GM18498 (cell line): ENCODE measurements around the gene ASF1B.

ENCODE experiments used
- ATAC-seq: cut with Tn5 transposase; IDR thresholded peaks from one replicate; pipeline ENCODE4 v1.9.1; 2021; ENCODE audit warnings: mild to moderate bottlenecking, moderate library complexity; ENCODE audit not compliant: unreplicated experiment

The ASF1B gene

DNA sequence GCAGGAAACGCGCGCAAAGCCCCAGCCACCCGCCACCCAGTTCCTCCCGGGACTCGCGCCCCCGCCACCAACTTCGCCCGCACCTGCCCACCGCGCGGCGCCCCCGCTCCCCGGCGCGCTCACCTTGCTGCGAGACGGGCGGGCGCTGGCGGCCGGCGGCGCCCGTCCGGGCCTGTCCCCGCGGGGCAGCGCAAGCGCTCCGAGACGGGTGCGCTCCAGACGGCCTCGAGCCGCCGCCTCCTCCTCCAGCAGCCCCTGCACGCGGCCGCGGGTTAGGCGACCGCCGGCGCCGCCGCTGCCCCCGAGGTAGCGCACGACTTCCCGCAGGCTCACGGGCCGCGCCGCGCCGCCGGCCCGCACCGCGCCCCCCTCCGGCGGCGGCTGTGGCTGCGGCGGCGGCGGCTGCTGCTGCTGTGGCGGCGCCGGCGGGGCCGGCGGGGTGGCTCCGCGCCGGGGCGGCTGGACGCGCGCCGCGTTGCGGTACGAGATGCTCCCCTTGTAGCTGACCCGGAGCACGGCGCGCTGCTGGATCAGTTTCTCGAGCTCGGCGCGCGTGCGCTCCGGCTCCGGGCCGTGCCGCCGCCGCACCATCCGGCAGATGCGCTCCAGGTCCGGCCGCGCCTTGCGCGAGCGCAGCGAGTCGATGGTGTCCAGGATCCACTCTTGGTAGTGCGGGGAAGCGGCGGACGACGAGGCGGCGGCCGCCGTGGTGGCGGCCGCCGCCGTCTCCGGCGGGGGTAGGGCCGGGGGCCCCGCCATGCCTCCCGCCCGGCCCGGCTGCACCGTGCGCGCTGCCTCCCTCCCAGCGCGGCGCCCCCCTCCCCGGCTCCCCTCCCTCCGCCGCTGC is 46.5 kb downstream of the ASF1B start:
- ATAC-seq: peak; percentile 27

DNA sequence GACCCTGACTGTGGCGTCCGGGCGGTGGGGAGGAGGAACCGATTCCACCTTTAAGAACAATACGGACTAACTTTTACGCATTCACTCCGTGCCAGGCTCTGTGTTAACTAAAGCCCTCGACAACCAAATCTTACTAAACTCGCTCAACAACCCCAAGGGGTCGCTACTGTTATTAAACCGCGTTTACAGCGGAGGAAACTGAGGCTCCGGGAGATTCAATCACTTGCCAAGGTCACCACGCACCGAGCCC is 47.1 kb downstream of the ASF1B start:
- ATAC-seq: no peak

GRCh38 chr19:14088634-14089411 is 47.6 kb downstream of the ASF1B start:
- no peak for ATAC-seq

DNA sequence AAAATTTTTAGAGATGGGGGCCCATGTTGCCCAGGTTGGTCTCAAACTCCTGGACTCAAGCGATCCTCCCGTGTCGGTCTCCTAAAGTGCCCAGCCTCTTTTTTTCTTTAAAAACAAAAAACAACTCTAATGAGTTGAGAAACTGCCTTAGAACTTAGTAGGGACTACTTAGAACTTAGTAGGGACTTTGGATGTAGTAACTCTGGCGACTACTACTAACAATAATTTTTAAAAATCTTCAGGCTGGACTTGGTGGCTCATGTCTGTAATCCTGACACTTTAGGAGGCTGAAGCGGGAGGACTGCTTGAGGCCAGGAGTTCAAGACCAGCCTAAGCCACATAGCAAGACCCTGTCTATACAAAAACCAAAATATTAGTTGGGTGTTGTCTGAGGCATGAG is 50.3 kb downstream of the ASF1B start:
- ATAC-seq: no peak

DNA sequence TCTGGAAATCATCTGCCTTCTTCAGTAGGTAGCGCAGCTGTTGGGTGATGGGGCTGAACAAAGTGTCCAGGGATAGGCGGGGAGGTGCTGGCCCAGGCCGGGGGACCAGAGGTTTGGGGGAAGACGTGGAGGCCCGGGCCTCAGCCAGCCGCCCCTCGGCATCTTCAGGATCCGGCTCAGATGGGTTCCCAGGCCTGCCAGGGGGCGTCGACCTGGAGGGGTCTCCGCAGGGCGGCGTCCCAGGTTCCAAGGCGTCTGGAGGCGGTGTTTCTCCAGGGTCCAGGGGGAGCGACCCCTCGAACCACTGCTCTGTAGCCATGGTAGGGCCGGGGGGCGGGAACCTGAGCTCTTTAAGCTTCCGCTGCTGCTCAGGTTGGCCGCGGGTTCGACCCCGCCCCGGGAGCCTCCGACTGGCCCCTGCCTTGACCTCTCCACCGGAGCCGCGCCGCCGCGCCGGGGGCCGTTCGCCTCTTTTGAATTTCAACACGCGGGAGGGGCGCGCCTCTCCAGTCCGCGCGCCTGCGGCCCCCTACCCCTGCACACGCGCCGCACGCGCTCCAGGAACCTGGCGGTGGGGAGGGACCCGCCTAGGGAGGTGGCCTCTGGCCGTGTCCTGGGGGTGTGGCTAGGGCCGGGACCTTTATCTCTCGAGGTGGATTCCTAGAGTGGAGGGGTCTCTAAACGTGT is 50.9 kb downstream of the ASF1B start, which contains the start of gene C19orf67:
TSS of gene C19orf67 (minus strand) at position 475 of the 687 bp plus-strand sequence. CDS start at position 319, 156 bp downstream.
- ATAC-seq: no peak

DNA sequence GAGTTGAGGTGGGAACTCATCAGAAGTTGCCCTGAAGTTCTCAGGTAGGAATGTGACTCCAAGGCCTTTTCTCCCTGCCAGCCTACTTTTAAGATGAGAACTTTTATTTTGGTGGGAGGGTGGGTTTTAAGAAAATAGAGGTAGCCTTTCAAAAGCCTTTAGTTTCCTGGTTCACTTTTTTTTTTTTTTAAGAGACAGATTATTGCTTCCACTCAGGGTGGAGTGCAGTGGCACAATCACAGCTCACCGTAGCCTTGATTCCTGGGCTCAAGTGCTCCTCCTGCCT is 53.8 kb downstream of the ASF1B start:
- ATAC-seq: no peak

GRCh38 chr19:14081797-14082674 is 54.4 kb downstream of the ASF1B start:
- ATAC-seq: no peak

DNA sequence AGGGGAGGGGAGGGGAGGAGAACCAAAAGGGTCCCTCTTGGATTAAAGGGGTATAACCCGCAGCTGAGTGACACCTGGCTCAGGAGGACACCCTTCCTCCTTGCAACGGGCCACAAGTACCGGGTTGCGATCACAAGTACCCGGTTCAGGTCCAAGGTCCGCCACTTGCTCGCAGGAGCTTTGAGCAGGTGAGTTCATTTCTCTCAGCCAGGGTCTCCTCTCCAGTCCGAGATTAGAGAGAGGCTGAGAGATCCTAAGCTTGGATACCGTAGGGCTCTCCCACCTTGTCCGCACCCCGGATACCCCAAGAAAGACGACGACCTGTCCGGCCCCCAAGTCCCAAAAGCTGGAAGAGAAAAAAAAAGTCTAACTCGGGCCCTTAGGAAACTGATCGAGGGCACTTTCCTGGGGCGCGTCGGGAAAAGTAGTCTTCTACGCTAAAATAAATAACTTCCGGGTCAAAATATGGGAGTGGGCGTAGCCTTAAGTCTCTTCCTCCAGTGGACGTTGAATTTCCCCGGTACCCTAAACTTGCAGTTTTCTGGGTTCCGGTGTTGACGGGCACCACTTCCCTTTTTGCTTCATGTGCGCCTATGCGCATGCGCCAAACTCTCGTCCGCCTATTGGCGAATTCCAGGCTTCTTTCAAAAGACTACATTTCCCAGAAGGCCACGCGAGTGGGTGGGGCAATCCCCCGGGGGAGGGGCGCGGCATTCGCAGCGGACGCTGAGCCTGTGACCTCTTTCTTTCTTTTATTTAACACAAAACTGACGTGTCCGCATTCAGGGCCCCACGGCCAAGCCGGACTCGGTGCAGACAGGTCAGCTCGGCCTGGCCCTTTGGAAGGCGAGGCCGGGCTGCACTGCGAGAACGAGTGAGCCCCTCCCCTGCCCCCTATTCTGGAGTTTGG is 55.2 kb downstream of the ASF1B start:
- peak; percentile 80 for ATAC-seq

DNA sequence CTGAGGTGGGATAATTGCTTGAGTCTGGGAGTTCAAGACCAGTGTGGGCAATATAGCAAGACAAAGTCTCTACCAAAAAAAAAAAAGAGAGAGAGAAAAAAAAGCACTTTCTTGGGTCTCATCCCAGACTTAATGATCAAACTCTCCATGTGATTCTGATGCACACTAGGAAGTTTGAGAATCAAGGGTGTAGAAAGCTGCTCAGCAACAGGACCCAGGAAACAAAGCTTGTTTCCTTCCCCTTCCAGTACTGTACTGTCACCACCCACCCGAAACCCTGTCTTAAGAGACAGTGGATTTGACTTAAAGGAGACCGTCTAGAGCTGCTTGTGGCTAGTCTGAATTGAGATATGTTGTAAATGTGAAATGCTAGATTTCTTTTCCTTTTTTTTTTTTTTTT is 58.0 kb downstream of the ASF1B start:
- no peak for ATAC-seq

- no peak for ATAC-seq
These were observed 62.2 kb downstream of the ASF1B start for GRCh38 chr19:14073925-14074838.

DNA sequence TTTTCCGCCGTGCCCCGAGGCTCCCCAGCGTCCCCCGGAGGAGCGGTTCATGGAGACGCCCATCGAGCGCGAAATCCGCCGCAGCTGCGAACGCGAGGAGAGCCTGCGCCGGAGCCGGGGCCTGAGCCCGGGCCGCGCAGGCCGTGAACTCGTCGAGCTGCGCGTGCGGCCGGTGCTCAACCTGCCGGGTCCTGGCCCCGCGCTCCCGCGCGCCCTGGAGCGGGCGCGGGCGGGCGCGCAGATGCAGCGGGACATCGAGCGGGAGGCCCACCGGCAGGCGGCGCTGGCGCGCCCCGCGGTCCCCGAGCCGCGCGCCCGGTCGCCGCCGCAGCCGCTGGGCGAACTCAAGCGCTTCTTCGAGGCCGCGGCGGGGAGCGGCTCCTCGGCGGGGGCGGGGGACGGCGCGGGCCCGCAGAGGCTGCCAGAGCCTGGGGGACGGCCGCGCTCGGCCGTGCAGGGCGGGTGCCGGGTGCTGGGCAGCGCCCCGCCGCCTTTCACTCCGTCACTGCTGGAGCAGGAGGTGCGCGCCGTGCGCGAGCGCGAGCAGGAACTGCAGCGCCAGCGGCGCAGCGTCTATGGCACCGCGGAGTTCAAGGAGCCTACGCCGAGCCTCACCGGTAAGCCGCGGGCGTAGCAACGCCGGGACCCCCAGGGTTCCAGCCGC is 63.0 kb downstream of the ASF1B start:
- ATAC-seq: peak; percentile 55

DNA sequence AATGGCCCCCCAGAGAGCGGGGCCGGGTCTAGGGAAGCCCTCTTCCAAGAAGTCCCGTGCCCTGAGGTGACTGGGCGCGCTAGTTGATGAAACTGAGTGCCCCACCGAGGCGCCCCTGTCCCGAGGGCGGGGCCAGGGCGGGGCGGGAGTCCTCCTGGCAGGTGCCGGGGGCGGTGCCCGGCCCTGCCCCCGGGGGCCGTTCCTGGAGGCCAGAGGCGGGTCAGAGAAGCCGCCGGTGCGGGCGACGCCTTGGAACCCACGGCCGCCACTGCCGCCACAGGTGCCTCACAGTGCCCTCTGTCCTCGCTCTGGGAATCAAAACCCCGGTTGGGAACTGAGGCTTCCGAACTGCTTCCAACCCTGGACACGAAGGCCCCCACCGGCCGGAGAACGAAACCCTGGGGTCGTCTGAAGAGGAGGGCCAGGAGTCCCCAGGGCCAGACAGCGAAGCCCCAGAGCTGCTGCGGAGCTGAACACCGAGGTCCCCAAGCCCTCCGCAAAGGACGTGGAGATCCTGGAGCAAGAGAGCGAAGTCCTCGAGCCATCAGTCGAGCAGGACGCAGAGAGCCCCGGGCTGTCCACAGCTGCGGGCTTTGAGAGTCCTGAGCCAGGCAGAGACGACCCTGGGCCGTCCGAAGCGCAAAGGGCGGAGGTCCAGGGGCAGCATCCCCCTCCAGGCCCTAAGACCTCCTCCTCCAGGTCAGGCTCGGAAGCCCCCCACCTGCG is 63.7 kb downstream of the ASF1B start, which contains the start of gene MISP3:
TSS of gene MISP3 (plus strand) at position 252 of the 726 bp plus-strand sequence. CDS start 524 bp downstream, outside the sequence.
- ATAC-seq: peak; percentile 36

GRCh38 chr19:14070268-14071050 is 65.9 kb downstream of the ASF1B start:
- ATAC-seq: no peak
